HG03460 (cell line): ENCODE measurements around the gene LRRC7.

Experiments
- ATAC-seq: cut with Tn5 transposase; IDR thresholded peaks from one replicate; pipeline ENCODE4 v1.9.1; 2021; ENCODE audit not compliant: unreplicated experiment

LRRC7 gene

DNA sequence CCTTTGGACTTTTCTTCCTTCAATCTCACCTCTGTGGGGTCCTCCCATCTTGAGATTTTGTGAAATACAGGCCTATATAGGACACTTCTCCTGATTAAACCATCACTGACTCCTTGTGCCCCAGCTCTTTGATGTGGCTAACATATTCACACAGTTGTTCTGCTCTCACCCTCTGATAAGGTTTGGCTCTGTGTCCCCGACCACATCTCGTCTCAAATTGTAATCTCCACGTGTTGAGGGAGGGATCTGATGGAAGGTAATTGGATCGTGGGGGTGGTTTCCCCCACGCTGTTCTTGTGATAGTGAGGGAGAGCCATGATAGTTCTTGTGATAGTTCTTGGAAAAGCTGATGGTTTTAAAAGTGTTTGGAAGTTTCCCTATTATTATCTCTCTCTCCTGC is 19.7 kb downstream of the LRRC7 start:
- ATAC-seq = no peak

DNA sequence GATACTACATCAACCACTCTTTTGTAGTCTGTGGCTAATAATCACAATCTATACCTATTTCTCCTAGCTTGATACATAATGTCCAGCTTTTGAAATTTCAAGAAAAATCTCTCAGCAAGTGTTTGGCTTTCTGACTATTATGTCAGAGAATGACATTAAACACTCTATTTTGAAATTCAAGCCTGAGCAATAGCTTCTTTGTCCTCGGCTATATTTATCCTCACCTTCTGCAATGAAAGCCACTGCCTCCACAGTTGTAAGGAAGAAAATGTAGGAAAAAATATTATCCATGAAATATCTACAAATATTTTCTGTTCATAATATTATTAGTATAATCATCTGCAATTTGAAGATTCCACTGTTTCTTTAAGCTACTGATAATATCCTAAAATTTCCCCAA is 22.1 kb downstream of the LRRC7 start:
- no peak for ATAC-seq

DNA sequence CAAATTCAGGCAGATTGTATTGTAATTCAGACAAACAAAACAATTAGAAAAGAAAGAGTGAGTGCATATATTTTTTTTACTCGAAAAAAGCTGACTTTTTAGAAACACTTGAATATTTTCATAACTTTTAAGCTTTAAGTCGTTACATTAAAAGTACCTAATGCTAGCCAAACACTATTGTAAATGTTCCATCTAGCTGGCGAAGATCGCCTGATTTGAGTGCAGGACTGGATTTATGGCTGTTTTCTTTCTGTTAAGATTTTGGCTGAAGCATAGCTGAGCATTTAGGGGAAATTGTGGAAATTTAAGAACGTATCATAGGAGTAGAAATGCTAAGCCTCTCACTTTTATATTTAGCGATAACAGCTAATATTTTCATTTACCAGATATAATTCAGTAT is 24.6 kb downstream of the LRRC7 start:
- no peak for ATAC-seq

DNA sequence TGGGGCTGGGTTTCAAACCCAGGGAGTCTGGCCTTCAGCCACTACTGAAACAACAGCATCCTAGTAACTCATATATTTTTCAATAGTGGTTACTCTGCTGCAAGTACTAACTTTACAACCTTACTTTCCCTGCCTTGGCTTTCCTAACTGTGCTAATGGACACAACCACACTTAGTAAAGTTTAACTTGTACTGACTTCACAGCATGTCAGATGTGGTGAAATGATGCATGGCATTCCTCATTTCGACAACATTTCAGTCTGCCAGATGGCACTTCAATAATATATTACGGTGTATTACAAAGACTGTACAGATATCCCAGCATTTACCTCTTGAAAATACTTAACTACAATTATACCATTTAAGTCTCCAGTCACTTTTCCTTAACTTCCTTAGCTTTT is 27.8 kb downstream of the LRRC7 start:
- ATAC-seq = no peak

- no peak for ATAC-seq
Observed at GRCh38 chr1:69611316-69611715, 43.6 kb downstream of the LRRC7 start.

DNA sequence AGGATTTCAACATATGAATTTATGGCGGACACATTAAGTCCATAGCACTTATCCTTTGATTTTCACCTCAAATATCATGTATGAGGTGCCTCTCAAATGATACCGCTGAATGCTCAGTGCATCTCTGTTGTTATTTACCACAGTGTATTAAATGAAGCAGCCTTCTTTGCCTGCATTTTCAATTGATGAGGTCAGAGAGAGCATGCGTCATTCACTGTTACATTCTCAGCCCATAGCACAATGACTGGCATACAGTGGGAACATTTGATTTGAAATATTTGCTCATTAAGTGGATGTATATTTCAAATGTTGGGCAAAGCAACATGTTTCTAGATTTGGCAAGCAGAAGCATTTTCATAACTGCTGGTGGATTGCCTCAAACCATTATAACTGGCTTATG is 45.7 kb downstream of the LRRC7 start:
- no peak for ATAC-seq

GRCh38 chr1:69638673-69639072 is 71.0 kb downstream of the LRRC7 start:
- ATAC-seq = no peak

DNA sequence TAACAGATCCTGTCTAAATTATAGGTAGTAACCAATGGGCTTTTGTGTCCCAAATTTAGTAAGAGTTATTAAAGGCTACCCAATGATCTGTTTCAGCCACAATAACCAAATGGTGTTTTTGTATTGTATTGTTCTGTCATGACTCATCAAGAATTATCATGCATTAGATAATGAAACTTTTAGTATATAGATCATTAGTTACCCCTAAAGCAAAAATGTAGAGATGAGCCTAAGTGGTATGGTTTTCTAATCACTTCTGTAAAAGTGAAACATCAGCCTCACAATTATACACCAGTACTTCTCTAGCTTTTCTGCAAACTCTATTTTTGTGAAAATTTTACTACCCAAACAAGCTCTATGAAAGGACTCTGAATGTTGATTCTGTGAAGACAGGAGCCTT is 71.4 kb downstream of the LRRC7 start:
- ATAC-seq = no peak

DNA sequence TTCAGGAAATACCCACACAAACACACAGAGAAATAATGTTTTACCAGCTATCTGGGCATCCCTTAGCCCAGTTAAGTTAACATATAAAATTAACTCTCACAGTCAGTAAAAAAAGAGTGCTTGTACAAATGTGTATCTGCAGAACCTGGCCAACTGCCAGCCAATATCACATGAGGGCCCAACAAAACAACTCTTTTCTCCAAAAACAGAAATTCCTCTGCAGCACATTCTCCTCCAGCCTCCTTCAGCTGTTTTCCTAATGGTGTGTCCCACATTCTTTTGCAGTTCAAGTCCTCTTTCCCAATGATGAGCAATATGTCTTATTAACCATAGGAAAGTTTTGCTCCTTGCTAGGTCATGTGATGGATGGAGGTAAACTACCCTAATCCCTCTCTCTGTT is 75.5 kb downstream of the LRRC7 start:
- ATAC-seq = no peak

- no peak for ATAC-seq
Observed at GRCh38 chr1:69645477-69645876, 77.8 kb downstream of the LRRC7 start.

DNA sequence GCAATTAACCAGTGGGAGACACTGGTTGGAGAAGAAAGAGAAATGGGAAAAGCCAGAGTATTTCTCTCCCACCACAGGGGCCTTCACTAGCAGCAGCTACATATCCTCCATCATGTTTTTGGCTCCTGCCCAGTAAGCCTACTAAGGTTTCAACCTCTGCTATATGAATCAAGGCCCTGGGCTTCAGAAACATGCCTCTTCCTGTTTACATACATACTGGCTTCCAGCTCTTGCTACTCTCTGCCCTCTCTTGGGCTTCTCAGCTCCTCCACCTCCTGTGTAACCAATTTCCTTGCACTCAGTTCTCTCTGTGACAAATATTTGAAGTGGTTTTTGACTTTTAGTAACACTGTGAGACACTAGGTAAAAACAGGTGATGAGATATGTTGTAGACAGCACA is 80.8 kb downstream of the LRRC7 start:
- ATAC-seq = no peak

DNA sequence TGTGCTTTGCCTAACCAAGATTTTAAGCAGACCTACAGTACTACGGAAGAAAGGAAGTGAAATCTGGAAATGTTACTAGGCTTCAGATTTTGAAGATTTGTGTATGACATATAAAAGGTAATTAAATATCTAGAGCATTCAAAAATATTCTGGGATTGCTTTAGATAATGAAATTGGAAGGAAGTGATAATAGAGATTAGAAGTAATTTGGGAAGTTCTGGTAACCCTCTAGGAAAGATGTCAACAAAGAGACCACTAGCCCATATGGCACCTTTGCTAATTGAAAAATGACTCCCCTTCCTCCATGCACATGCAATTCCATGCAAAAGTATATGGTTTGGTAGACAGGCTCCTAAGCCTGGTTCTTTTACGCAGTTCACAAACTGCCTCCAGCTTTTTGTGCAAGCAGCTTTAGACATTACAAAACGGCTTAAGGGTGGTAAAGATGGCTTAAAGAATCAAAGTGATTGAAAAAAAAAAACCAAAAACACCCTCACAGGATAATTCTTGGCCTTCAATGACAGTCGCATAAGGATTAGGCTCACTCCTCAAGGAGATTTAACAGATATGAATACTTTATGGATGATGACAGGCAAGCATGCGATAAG is 81.8 kb downstream of the LRRC7 start:
- no peak for ATAC-seq

GRCh38 chr1:69650779-69651178 is 83.1 kb downstream of the LRRC7 start:
- ATAC-seq = no peak

GRCh38 chr1:69651656-69652055 is 83.9 kb downstream of the LRRC7 start:
- no peak for ATAC-seq

DNA sequence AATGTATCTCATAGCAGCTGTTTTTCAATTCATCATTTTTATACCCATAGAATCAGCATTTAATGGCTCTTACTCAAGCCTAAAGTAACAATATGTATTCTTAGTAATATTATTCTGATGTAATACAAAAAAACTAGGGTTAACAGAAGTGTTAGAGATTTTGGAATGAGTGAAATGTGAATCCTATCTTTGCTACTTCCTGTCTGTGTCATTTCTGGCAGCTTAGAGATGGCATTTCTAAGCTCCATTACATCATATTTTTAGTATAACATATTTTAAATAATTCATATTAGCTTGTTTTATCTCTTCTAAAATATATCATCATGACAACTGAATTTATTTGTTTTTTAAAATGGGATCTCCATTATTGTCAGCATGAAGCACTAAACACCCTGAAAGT is 90.2 kb downstream of the LRRC7 start:
- ATAC-seq = no peak

DNA sequence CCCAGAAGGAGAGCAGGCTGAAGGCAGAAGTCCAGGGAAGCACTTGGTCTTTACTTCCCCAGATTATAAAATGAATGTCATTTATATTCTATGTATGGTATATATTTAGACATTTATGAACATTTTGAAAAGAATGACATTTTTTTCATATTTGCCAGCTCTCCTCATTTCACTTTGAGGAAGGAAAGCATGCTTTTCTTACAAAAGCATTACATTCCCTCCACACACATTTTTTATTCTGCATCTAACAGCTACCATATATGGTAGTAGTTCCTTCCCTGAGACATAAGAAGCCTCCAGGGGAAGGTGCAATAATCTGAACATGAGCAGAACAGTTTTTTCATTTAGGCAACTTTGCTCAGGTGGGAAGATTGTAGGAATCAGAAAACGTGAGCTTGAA is 94.0 kb downstream of the LRRC7 start:
- ATAC-seq = no peak

- ATAC-seq = no peak
Observed at GRCh38 chr1:69662321-69662720, 94.6 kb downstream of the LRRC7 start.

DNA sequence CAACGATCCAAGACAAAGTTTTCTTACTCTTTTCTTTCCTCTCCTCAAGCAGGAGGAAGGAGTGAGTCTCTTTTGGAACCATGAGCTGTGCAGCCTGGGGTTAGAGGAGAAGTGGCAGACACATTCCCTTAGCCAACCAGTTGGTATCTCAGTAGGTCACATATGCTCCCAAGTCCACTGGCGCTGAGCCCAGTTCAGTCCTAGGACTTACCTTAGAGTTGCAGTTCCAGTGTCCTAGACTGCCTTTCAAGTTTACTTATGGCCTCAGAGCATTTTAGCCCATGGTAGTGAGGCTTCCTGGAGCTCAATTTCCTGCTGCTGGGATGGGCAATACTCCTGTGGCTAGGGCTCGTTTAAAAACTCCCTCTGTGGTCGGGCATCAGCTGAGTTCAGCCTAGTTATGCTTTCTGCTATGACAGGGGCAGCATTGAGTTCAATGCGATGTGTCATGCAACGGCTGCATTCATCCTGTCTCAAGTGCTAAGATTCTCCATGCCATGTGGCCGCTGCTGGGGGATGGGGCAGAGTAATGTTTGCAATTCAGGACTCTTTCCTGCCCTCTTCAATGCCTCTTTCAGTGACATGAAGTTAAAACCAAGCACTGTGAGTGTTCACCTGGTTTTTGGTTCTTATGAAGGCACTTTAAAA is 103.8 kb downstream of the LRRC7 start:
- ATAC-seq = no peak

GRCh38 chr1:69673321-69673720 is 105.6 kb downstream of the LRRC7 start:
- no peak for ATAC-seq

DNA sequence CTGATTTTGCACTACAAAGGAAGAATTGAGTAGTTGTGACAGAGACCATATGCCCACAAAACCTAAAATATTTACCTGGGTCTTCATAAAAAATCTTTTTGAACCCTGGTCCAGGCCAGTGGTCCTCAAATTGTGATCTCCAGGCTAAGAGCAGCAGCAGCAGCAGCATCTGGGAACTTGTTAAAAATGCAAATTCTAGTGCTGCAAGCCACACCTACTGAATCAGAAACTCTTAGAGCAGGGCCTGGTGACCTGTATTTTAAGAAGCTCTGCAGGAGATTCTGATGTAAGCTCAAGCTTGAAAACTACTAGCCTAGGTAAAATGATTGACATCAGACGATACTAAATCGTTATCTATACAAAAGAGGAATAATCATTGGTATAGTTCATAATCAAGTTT is 112.2 kb downstream of the LRRC7 start:
- no peak for ATAC-seq

- no peak for ATAC-seq
Observed at GRCh38 chr1:69686367-69686984, 118.8 kb downstream of the LRRC7 start.

DNA sequence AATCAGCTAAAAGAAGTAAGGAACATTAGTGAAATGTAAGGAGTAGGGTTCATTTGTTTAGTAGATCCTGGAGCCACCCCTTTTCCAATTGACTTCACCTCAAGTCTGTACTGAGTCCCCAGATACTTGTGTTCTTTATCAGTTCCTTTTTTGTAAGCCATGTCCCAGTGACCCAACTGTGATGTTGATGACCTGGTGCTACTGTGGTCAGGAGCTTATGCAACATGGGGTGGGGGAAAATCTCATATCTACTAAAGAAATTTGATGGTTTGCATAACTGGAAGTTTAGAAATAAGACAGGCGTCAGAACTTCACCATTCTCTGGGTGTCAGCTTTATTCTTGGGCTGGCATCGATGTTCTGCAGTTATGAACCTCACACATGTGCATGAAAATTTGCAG is 120.5 kb downstream of the LRRC7 start:
- no peak for ATAC-seq

GRCh38 chr1:69691179-69691578 is 123.5 kb downstream of the LRRC7 start:
- no peak for ATAC-seq
